ENCODE measurements around the gene CTDNEP1. TPM values are rescaled to one million over a fixed set of nuclear protein-coding genes. Genes with fewer than 3 reads are reported as not detected.

CTDNEP1 gene
- polyA plus RNA-seq, 1 of the 3 experiments (the other 2 are of a cell fraction), result 111 TPM

GRCh38 chr17:7243453-7243729 is 8.1 kb downstream of the CTDNEP1 start:
- Histone ChIP-seq H2AFZ (ENCODE audit: low read depth) (no peak overlapping the region), H3K4me1 (ENCODE audit: control insufficient read depth in 1 of 2, insufficient read depth in 2 of 2, low read depth in 1 of 2, low read length in 1 of 2) (peaks cover 12 to 19% of the 10 kb centered on the region in 2 experiments; a peak in 3 of 4 replicates), H3K9me2 (no peaks in the 10 kb centered on the region), H3K27ac (ENCODE audit: low read depth in 2 of 2, low read length in 1 of 2) (peak overlapping the region; percentile 88 to 99), H3K9ac (peak overlapping the region; percentile 97), H3F3A (replicated peaks; ENCODE audit: insufficient read depth) (peaks cover 43% of the 10 kb centered on the region), H3K9me3 (no peaks in the 10 kb centered on the region), H4K20me1 (ENCODE audit: insufficient read depth) (no peaks in the 10 kb centered on the region), H3K4me3 (ENCODE audit: low read depth in 2 of 2, low read length in 1 of 2) (peak overlapping the region; percentile 80 to 98), H3K79me2 (ENCODE audit: insufficient read depth) (peaks cover 61% of the 10 kb centered on the region), H3K4me2 (peak overlapping the region; percentile 79), H3K27me3 (ENCODE audit: insufficient read depth) (no peaks in the 10 kb centered on the region), H3K36me3 (replicated peaks in 1 of 2; ENCODE audit: control insufficient read depth in 1 of 2, insufficient read depth in 2 of 2, low read length in 1 of 2) (peaks cover 31 to 44% of the 10 kb centered on the region in 2 experiments)
- TF ChIP-seq FOSL2 (IDR thresholded peaks at IDR 0.05; ENCODE audit: borderline replicate concordance, low read depth) (no peak), ELF1 (IDR thresholded peaks at IDR 0.05) (no peak), FOXM1 (IDR thresholded peaks at IDR 0.05; ENCODE audit: low read depth) (no peak), YY1 (IDR thresholded peaks at IDR 0.05; ENCODE audit: low read depth) (no peak), GATA2 (CRISPR knock-in tag; IDR thresholded peaks at IDR 0.05) (no peak), RFX5 (IDR thresholded peaks at IDR 0.05; ENCODE audit: low read length) (no peak), RAD21 (IDR thresholded peaks at IDR 0.05; ENCODE audit: low read length) (no peak), POLR2AphosphoS5 (IDR thresholded peaks at IDR 0.05; ENCODE audit: low read depth, low read length) (no peak), JUND (IDR thresholded peaks at IDR 0.05) (no peak)
- TF ChIP-seq, protein P1, sequence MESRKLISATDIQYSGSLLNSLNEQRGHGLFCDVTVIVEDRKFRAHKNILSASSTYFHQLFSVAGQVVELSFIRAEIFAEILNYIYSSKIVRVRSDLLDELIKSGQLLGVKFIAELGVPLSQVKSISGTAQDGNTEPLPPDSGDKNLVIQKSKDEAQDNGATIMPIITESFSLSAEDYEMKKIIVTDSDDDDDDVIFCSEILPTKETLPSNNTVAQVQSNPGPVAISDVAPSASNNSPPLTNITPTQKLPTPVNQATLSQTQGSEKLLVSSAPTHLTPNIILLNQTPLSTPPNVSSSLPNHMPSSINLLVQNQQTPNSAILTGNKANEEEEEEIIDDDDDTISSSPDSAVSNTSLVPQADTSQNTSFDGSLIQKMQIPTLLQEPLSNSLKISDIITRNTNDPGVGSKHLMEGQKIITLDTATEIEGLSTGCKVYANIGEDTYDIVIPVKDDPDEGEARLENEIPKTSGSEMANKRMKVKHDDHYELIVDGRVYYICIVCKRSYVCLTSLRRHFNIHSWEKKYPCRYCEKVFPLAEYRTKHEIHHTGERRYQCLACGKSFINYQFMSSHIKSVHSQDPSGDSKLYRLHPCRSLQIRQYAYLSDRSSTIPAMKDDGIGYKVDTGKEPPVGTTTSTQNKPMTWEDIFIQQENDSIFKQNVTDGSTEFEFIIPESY (IDR thresholded peaks at IDR 0.05; ENCODE audit: borderline replicate concordance, low read depth), result no peak
- TF ChIP-seq, protein P2, sequence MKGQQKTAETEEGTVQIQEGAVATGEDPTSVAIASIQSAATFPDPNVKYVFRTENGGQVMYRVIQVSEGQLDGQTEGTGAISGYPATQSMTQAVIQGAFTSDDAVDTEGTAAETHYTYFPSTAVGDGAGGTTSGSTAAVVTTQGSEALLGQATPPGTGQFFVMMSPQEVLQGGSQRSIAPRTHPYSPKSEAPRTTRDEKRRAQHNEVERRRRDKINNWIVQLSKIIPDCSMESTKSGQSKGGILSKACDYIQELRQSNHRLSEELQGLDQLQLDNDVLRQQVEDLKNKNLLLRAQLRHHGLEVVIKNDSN (IDR thresholded peaks at IDR 0.05; ENCODE audit: borderline replicate concordance, low read depth), result no peak
- POLR2A ChIA-PET, result interaction anchor here (1.2 to 1.8 kb wide), 4 partner anchors 8 to 28 kb away, joined by 5 to 7 read pairs (median 6); partner anchors contain the start of genes CTDNEP1, DVL2 and ELP5
- DNase-seq, result no peak
- WGBS (ENCODE audit: low lambda C conversion rate), result 71% methylated on average over 2 of the region's 2 CpGs
- CTCF ChIA-PET, result interaction anchor here (1.0 to 5.6 kb wide), 5 partner anchors 8 to 108 kb away, joined by 3 to 35 read pairs (median 6); partner anchors contain the start of genes ACADVL, CTDNEP1, DLG4 and ELP5

DNA sequence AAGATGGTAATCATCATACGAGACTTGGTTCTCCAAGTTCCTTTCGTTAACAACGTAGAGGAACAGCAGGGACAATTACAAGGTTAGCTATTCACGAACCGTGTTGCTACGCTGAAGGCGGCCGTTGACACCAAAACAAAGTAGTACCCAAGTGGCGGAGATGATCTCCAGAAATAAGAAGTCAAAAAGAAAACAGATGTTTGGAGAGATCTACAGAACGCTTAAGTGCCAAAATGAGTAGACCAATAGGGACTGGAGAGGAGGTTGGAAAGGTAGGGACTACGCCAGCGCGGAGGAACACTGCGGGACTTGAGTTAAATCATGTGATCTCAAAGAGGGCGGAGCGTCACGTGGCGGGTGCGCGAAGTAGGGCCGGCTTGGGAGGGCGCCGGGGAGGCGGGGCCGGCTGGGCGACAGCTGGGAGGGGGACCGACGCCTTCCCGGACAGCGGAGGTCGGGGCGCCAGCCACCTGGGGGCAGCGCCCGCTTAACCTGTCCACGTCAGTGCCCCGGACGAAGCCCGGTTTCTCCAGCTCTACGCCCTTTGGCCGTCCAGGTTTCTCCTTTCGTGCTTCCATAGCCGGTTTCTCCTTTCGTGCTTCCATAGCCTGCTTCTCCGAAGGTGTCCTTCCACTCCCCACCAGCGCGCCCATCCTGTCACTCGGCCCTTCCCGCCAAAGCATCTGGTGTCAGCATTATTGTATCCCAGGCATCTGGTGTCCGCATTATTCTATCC is 8.6 kb downstream of the CTDNEP1 start:
- WGBS (ENCODE audit: low lambda C conversion rate), result 5% methylated on average over 23 of the region's 49 CpGs
- H3K4me3 ChIP-seq (ENCODE audit: low read depth in 2 of 2, low read length in 1 of 2), result peak overlapping the region; percentile 80 to 98
- POLR2A ChIA-PET, result interaction anchor here (0.6 to 1.8 kb wide), 6 partner anchors 8 to 341 kb away, joined by 3 to 7 read pairs (median 6); partner anchors contain the start of genes CTDNEP1, DVL2, ELP5 and MPDU1
- peak overlapping the region; percentile 79 for H3K4me2 ChIP-seq
- H3K9me2 ChIP-seq, result no peaks in the 10 kb centered on the region
- H3K79me2 ChIP-seq (ENCODE audit: insufficient read depth), result peaks cover 57% of the 10 kb centered on the region
- peak; percentile 94 for DNase-seq
- no peaks in the 10 kb centered on the region for H3K27me3 ChIP-seq (ENCODE audit: insufficient read depth)
- CTCF ChIA-PET, result interaction anchor here (0.6 to 5.6 kb wide), 9 partner anchors 9 to 318 kb away, joined by 3 to 35 read pairs (median 5); partner anchors contain the start of genes ACADVL, CTDNEP1, DLG4 and ELP5
- peak overlapping the region; percentile 54 for H2AFZ ChIP-seq (ENCODE audit: low read depth)
- H3K36me3 ChIP-seq (replicated peaks in 1 of 2; ENCODE audit: control insufficient read depth in 1 of 2, insufficient read depth in 2 of 2, low read length in 1 of 2), result peaks cover 31 to 44% of the 10 kb centered on the region in 2 experiments
- no peaks in the 10 kb centered on the region for H4K20me1 ChIP-seq (ENCODE audit: insufficient read depth)
- peaks cover 43% of the 10 kb centered on the region for H3F3A ChIP-seq (replicated peaks; ENCODE audit: insufficient read depth)
- H3K9me3 ChIP-seq, result no peaks in the 10 kb centered on the region
- peak overlapping the region; percentile 97 for H3K9ac ChIP-seq
- peak overlapping the region; percentile 88 to 99 for H3K27ac ChIP-seq (ENCODE audit: low read depth in 2 of 2, low read length in 1 of 2)
- H3K4me1 ChIP-seq (ENCODE audit: control insufficient read depth in 1 of 2, insufficient read depth in 2 of 2, low read depth in 1 of 2, low read length in 1 of 2), result peaks cover 12 to 19% of the 10 kb centered on the region in 2 experiments; a peak in 3 of 4 replicates
- TF ChIP-seq SIN3A (IDR thresholded peaks at IDR 0.05; ENCODE audit: borderline replicate concordance, low read depth, low read length) (peak; percentile 96), GABPA (IDR thresholded peaks at IDR 0.05; ENCODE audit: low read depth) (peak; percentile 40; the same call in 1 of the 2 replicates), FOSL2 (IDR thresholded peaks at IDR 0.05; ENCODE audit: borderline replicate concordance, low read depth) (peak; percentile 4; the same call in 1 of the 2 replicates), EZH2phosphoT487 (IDR thresholded peaks at IDR 0.05; ENCODE audit: borderline replicate concordance, low read depth) (no peak), MXI1 (IDR thresholded peaks at IDR 0.05; ENCODE audit: low read depth, low read length) (peak; percentile 78; the same call in 1 of the 2 replicates), RCOR1 (IDR thresholded peaks at IDR 0.05; ENCODE audit: low read length) (no peak), RFX5 (IDR thresholded peaks at IDR 0.05; ENCODE audit: low read length) (no peak), CHD2 (IDR thresholded peaks at IDR 0.05; ENCODE audit: low read length, partially characterized antibody) (peak; percentile 97)
- TF ChIP-seq, protein P3, sequence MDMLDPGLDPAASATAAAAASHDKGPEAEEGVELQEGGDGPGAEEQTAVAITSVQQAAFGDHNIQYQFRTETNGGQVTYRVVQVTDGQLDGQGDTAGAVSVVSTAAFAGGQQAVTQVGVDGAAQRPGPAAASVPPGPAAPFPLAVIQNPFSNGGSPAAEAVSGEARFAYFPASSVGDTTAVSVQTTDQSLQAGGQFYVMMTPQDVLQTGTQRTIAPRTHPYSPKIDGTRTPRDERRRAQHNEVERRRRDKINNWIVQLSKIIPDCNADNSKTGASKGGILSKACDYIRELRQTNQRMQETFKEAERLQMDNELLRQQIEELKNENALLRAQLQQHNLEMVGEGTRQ (IDR thresholded peaks at IDR 0.05; ENCODE audit: borderline replicate concordance, low read depth, low read length), result peak; percentile 93
- TF ChIP-seq, protein P4, sequence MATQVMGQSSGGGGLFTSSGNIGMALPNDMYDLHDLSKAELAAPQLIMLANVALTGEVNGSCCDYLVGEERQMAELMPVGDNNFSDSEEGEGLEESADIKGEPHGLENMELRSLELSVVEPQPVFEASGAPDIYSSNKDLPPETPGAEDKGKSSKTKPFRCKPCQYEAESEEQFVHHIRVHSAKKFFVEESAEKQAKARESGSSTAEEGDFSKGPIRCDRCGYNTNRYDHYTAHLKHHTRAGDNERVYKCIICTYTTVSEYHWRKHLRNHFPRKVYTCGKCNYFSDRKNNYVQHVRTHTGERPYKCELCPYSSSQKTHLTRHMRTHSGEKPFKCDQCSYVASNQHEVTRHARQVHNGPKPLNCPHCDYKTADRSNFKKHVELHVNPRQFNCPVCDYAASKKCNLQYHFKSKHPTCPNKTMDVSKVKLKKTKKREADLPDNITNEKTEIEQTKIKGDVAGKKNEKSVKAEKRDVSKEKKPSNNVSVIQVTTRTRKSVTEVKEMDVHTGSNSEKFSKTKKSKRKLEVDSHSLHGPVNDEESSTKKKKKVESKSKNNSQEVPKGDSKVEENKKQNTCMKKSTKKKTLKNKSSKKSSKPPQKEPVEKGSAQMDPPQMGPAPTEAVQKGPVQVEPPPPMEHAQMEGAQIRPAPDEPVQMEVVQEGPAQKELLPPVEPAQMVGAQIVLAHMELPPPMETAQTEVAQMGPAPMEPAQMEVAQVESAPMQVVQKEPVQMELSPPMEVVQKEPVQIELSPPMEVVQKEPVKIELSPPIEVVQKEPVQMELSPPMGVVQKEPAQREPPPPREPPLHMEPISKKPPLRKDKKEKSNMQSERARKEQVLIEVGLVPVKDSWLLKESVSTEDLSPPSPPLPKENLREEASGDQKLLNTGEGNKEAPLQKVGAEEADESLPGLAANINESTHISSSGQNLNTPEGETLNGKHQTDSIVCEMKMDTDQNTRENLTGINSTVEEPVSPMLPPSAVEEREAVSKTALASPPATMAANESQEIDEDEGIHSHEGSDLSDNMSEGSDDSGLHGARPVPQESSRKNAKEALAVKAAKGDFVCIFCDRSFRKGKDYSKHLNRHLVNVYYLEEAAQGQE (IDR thresholded peaks at IDR 0.05; ENCODE audit: low read depth, low read length), result 0 out of 2 replicates have a peak, but pooled peaks have one; percentile 22
